VCaP (cell line): Measurements from ENCODE around the gene PLA2G5.
A peak's percentile ranks its signal among the peaks of the same experiment; 100 is the strongest.
"Not testable (repeated sequence)": the region's sequence is repeated elsewhere in the genome, so short reads cannot be mapped to it uniquely, and the experiment has no call there.

ENCODE experiments used
- H3K27ac ChIP-seq: fragments of 450-650 bp; 2 replicates; pipeline ENCODE4 v1.5.1; 2017
- CTCF ChIP-seq: fragments of 450-650 bp; conservative IDR thresholded peaks from 2 replicates; pipeline ENCODE4 v1.5.1; 2017; ENCODE audit warnings: mild to moderate bottlenecking, moderate library complexity

PLA2G5 gene

GRCh38 chr1:20057886-20058420 is 12.0 kb upstream of the PLA2G5 start:
- H3K27ac ChIP-seq, result peak overlapping the region; percentile 18; the same call in 1 of the 2 replicates
- TF ChIP-seq CTCF, result no peak

GRCh38 chr1:20058531-20058930 is 11.5 kb upstream of the PLA2G5 start:
- H3K27ac ChIP-seq, result peak overlapping the region; percentile 18; the same call in 1 of the 2 replicates
- no peak for TF ChIP-seq CTCF

- peak overlapping the region; percentile 19; the same call in 1 of the 2 replicates for H3K27ac ChIP-seq
- no peak for TF ChIP-seq CTCF
Measured at GRCh38 chr1:20059847-20060246, 10.1 kb upstream of the PLA2G5 start.

GRCh38 chr1:20060791-20061190 is 9.2 kb upstream of the PLA2G5 start:
- H3K27ac ChIP-seq, result not testable (repeated sequence)

- no peak overlapping the region for H3K27ac ChIP-seq
- no peak for TF ChIP-seq CTCF
Measured at GRCh38 chr1:20061866-20062265, 8.1 kb upstream of the PLA2G5 start.

GRCh38 chr1:20063861-20064292 is 6.1 kb upstream of the PLA2G5 start:
- H3K27ac ChIP-seq, result no peak overlapping the region
- TF ChIP-seq CTCF, result no peak

- no peak for TF ChIP-seq CTCF
- no peak overlapping the region for H3K27ac ChIP-seq
Measured at GRCh38 chr1:20068722-20069121, 1.3 kb upstream of the PLA2G5 start.

GRCh38 chr1:20070357-20070756 is 363 bp downstream of the PLA2G5 start:
- TF ChIP-seq CTCF, result no peak
- H3K27ac ChIP-seq, result no peak overlapping the region
